LNCaP clone FGC (cell line): ENCODE data around the gene KIAA1328.
"Not testable (repeated sequence)": the region's sequence is repeated elsewhere in the genome, so short reads cannot be mapped to it uniquely, and the experiment has no call there.

Experiments
- DNase-seq: peaks from one replicate; pipeline ENCODE4 v3.0.0-alpha.2; 2011; ENCODE audit warnings: low read depth
- H3K4me3 ChIP-seq: 2 replicates; pipeline ENCODE4 v1.5.1; 2011; ENCODE audit warnings: mild to moderate bottlenecking, low read depth, low read length, control low read depth
- TF ChIP-seq, protein P1 (sequence below): IDR thresholded peaks from 2 replicates; pipeline ENCODE4 v1.5.1; 2012; ENCODE audit warnings: mild to moderate bottlenecking; ENCODE audit not compliant: control insufficient read depth, insufficient read depth; ENCODE audit errors: extremely low read depth

KIAA1328 gene

GRCh38 chr18:36900466-36900865 is 71.5 kb downstream of the KIAA1328 start:
- no peak overlapping the region for H3K4me3 ChIP-seq
- TF ChIP-seq, protein P1, sequence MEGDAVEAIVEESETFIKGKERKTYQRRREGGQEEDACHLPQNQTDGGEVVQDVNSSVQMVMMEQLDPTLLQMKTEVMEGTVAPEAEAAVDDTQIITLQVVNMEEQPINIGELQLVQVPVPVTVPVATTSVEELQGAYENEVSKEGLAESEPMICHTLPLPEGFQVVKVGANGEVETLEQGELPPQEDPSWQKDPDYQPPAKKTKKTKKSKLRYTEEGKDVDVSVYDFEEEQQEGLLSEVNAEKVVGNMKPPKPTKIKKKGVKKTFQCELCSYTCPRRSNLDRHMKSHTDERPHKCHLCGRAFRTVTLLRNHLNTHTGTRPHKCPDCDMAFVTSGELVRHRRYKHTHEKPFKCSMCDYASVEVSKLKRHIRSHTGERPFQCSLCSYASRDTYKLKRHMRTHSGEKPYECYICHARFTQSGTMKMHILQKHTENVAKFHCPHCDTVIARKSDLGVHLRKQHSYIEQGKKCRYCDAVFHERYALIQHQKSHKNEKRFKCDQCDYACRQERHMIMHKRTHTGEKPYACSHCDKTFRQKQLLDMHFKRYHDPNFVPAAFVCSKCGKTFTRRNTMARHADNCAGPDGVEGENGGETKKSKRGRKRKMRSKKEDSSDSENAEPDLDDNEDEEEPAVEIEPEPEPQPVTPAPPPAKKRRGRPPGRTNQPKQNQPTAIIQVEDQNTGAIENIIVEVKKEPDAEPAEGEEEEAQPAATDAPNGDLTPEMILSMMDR, result no peak
- no peak for DNase-seq

GRCh38 chr18:36901277-36901701 is 72.4 kb downstream of the KIAA1328 start:
- no peak overlapping the region for H3K4me3 ChIP-seq
- TF ChIP-seq, protein P1, result no peak
- no peak for DNase-seq

GRCh38 chr18:36903215-36903928 is 74.4 kb downstream of the KIAA1328 start:
- no peak for DNase-seq
- TF ChIP-seq, protein P1, result no peak
- no peak overlapping the region for H3K4me3 ChIP-seq

- no peak for DNase-seq
- TF ChIP-seq, protein P1, result no peak
Observed at GRCh38 chr18:36905571-36905970, 76.6 kb downstream of the KIAA1328 start.

DNA sequence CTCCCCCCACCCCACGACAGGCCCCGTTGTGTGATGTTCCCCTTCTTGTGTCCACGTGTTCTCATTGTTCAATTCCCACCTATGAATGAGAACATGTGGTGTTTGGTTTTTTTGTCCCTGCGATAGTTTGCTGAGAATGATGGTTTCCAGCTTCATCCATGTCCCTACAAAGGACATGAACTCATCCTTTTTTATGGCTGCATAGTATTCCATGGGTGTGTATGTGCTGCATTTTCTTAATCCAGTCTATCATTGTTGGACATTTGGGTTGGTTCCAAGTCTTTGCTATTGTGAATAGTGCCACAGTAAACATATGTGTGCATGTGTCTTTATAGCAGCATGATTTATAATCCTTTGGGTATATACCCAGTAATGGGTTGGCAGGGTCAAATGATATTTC is 80.4 kb downstream of the KIAA1328 start:
- DNase-seq, H3K4me3 ChIP-seq: not testable (repeated sequence)

More at GRCh38 chr18:36905571-36905970, 76.6 kb downstream of the KIAA1328 start:
- H3K4me3 ChIP-seq, result no peak overlapping the region

DNA sequence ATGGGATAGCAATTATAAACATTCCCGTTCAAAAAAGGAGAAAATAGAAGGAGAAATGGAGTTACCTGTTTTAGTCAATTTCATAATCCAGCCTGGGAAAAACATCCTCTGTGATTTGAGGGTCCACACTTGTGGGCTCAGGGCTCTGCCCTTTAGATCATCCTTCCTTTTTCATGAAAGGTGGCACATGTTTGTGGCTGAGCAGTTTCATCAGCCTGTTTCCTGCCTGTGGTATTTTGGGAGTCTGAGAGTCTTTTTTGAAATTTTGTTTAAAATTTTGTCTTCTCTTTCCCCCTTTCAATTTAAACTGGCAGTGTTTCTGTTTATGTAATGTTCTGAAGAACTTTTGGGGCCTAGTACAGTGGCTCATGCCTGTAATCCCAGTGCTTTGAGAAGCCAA is 84.0 kb downstream of the KIAA1328 start:
- TF ChIP-seq, protein P1, result no peak
- DNase-seq, result no peak
- H3K4me3 ChIP-seq, result no peak overlapping the region

- TF ChIP-seq, protein P1, result no peak
- H3K4me3 ChIP-seq, result no peak overlapping the region
- no peak for DNase-seq
Observed at GRCh38 chr18:36917907-36918306, 89.0 kb downstream of the KIAA1328 start.
